ENCODE measurements around the gene TRAK1. TPM values are rescaled to one million over a fixed set of nuclear protein-coding genes. Genes with fewer than 3 reads are reported as not detected.
A peak's percentile ranks its signal among the peaks of the same experiment; 100 is the strongest.

The TRAK1 gene
- total and polyA plus RNA-seq, 2 of the 4 experiments (the other 2 are of a cell fraction), result 25.6 to 28.1 TPM

DNA sequence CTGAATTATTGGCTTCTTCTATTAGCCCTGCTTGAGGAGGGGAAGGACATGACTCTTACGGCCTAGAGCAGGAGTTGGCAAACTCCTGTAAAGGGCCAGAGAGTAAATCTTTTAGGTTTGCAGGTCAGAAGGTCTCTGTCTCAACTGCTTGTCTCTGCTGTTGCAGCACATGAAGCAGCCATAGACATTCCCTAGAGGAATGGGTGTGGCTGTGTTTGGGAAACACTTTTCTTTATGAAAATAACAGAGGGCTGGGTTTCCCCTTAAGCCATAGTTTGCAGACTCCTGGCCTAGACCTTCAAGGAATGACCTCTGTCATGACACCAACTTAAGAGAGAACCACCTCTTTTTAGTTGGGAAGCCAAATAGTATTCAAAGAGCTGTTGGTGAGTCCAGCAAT is 10.3 kb downstream of the TRAK1 start (continued):
- TF ChIP-seq, protein P1, sequence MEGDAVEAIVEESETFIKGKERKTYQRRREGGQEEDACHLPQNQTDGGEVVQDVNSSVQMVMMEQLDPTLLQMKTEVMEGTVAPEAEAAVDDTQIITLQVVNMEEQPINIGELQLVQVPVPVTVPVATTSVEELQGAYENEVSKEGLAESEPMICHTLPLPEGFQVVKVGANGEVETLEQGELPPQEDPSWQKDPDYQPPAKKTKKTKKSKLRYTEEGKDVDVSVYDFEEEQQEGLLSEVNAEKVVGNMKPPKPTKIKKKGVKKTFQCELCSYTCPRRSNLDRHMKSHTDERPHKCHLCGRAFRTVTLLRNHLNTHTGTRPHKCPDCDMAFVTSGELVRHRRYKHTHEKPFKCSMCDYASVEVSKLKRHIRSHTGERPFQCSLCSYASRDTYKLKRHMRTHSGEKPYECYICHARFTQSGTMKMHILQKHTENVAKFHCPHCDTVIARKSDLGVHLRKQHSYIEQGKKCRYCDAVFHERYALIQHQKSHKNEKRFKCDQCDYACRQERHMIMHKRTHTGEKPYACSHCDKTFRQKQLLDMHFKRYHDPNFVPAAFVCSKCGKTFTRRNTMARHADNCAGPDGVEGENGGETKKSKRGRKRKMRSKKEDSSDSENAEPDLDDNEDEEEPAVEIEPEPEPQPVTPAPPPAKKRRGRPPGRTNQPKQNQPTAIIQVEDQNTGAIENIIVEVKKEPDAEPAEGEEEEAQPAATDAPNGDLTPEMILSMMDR (conservative IDR thresholded peaks at IDR 0.05; ENCODE audit: low read depth, low read length), result no peak

DNA sequence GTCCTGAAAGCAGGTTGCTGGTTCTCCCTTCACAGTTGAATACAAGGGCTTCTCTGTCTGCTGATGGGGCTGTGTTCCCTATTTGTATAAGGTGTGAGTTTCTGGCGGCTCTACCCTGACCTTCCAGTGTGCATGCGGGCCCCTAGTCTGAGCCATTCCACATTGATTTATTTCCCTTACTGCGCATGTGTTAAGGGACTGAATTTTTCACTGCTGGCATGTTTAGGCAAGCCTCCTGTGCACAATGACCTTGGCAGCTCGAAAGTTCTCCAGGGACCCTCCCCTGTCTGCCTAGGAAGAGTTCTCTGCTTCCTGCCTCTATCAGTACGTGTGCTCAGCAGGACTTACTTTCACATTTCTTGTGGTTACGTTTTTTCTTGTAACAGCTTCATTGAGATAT is 11.4 kb downstream of the TRAK1 start:
- Histone ChIP-seq H3K18ac (ENCODE audit: low read depth, low read length) (peak overlapping the region; percentile 66), H3K27me3 (ENCODE audit: control insufficient read depth, insufficient read depth, low read length) (no peaks in the 10 kb centered on the region), H3K4me3 (ENCODE audit: insufficient read depth, low read depth, low read length) (no peak overlapping the region), H4K5ac (ENCODE audit: low read depth, low read length) (peak overlapping the region; percentile 86), H3K23ac (ENCODE audit: low read depth, low read length) (no peak overlapping the region), H3K56ac (ENCODE audit: extremely low read depth, insufficient read depth, low read length) (no peak overlapping the region), H3K4me2 (ENCODE audit: low read depth, low read length) (peak overlapping the region; percentile 50), H2AK5ac (ENCODE audit: low read depth, low read length) (peak overlapping the region; percentile 85), H2BK15ac (ENCODE audit: low read depth, low read length) (no peak overlapping the region), H3K9me3 (ENCODE audit: control insufficient read depth, insufficient read depth, low read length) (no peaks in the 10 kb centered on the region), H3K27ac (ENCODE audit: insufficient read depth, low read length) (peak overlapping the region; percentile 47; the same call in 1 of the 2 replicates), H3K14ac (replicated peaks; ENCODE audit: low read depth, low read length) (peak overlapping the region; percentile 72), H4K91ac (ENCODE audit: insufficient read depth, low read depth, low read length) (peak overlapping the region; percentile 46; the same call in 1 of the 2 replicates), H3K36me3 (ENCODE audit: control insufficient read depth, insufficient read depth, low read length) (no peaks in the 10 kb centered on the region), H2BK120ac (ENCODE audit: low read depth, low read length) (peak overlapping the region; percentile 68; the same call in 1 of the 2 replicates), H2BK5ac (ENCODE audit: low read depth, low read length, poor library complexity, severe bottlenecking) (no peak overlapping the region), H3K9me1 (ENCODE audit: insufficient read depth, low read length) (0 out of 2 replicates have a peak, but pooled peaks cover 6% of the 10 kb centered on the region), H2AFZ (replicated peaks; ENCODE audit: low read length, poor library complexity) (no peak overlapping the region), H4K20me1 (ENCODE audit: insufficient read depth, low read length) (no peaks in the 10 kb centered on the region), H3K9ac (ENCODE audit: low read depth, low read length) (0 out of 2 replicates have a peak overlapping the region, but pooled peaks have one; percentile 10), H3K4me1 (ENCODE audit: control insufficient read depth, insufficient read depth, low read length) (peaks cover 12% of the 10 kb centered on the region), H2AK9ac (replicated peaks; ENCODE audit: low read depth, low read length, poor library complexity) (no peak overlapping the region), H3K79me1 (ENCODE audit: low read depth in 1 of 2, low read length in 2 of 2) (peaks cover 8 to 32% of the 10 kb centered on the region in 2 experiments; a peak in 3 of 4 replicates), H2BK20ac (ENCODE audit: low read depth, low read length) (no peak overlapping the region), H4K8ac (ENCODE audit: low read depth in 2 of 2, low read length in 2 of 2) (peak overlapping the region; percentile 36 to 67; a peak in 3 of 4 replicates), H3K4ac (ENCODE audit: low read depth, low read length) (peak overlapping the region; percentile 74)
- CTCF ChIA-PET, result interaction anchor here (0.9 to 1.1 kb wide), 2 partner anchors 15 to 31 kb away, joined by 3 to 4 read pairs; no protein-coding TSS in a partner anchor
- TF ChIP-seq NFE2L2 (IDR thresholded peaks at IDR 0.05; ENCODE audit: low read depth, low read length) (no peak), RCOR1 (IDR thresholded peaks at IDR 0.05; ENCODE audit: insufficient replicate concordance, low read length) (no peak), SMC3 (IDR thresholded peaks at IDR 0.05; ENCODE audit: low read depth, low read length) (no peak), MXI1 (IDR thresholded peaks at IDR 0.05; ENCODE audit: borderline replicate concordance, low read depth, low read length) (no peak), CEBPB (IDR thresholded peaks at IDR 0.05; ENCODE audit: low read depth, low read length) (no peak), RFX5 (IDR thresholded peaks at IDR 0.05; ENCODE audit: low read depth, low read length) (no peak), BHLHE40 (IDR thresholded peaks at IDR 0.05; ENCODE audit: low read depth, low read length) (no peak), FOS (IDR thresholded peaks at IDR 0.05; ENCODE audit: low read depth, low read length) (no peak), POLR2A (IDR thresholded peaks at IDR 0.05; ENCODE audit: low read depth, low read length) (no peak)
- TF ChIP-seq, protein P2, sequence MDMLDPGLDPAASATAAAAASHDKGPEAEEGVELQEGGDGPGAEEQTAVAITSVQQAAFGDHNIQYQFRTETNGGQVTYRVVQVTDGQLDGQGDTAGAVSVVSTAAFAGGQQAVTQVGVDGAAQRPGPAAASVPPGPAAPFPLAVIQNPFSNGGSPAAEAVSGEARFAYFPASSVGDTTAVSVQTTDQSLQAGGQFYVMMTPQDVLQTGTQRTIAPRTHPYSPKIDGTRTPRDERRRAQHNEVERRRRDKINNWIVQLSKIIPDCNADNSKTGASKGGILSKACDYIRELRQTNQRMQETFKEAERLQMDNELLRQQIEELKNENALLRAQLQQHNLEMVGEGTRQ (IDR thresholded peaks at IDR 0.05; ENCODE audit: low read depth, low read length), result no peak
- intact Hi-C loops (cut with micrococcal nuclease), result loop anchor here (5.0 kb wide), 1 partner anchor 90 kb away; no protein-coding TSS in a partner anchor
- no peak for DNase-seq
- in situ Hi-C loops (cut with MboI; ENCODE audit: low sequenced_read_pairs), result loop anchor here (5.0 to 25.0 kb wide), 2 partner anchors 210 to 335 kb away; no protein-coding TSS in a partner anchor
- peak; percentile 4; the same call in 1 of the 2 replicates for ATAC-seq (ENCODE audit: low read depth)
- POLR2A ChIA-PET (ENCODE audit: unreplicated experiment), result no interaction called here
- WGBS, 2 experiments (ENCODE audit: extremely low coverage in 2 of 2, insufficient read length in 1 of 2), result 33% methylated on average over 1 of the region's 6 CpGs; no CpG with 5 or more reads in 1 of the 2 experiments
- BruUV-seq (replicated peaks), result no TSS peak
- dilution Hi-C loops (cut with HindIII; ENCODE audit: low sequenced_read_pairs, unreplicated experiment), result no loop called here
